Type B pancreatic cell (in vitro differentiated cells): Measurements from ENCODE around the gene MAGEA8. TPM values are rescaled to one million over a fixed set of nuclear protein-coding genes. Genes with fewer than 3 reads are reported as not detected.
"Not testable (repeated sequence)": the region's sequence is repeated elsewhere in the genome, so short reads cannot be mapped to it uniquely, and the experiment has no call there.

Experiments used
- DNase-seq: peaks from one replicate; pipeline ENCODE4 v3.0.0; 2021; ENCODE audit warnings: mixed read lengths; ENCODE audit not compliant: unreplicated experiment; ENCODE audit errors: extremely low spot score
- H3K27ac Mint-ChIP-seq: 2 replicates; pipeline ENCODE4 v1.8.0; 2021; ENCODE audit warnings: mild to moderate bottlenecking, mixed read lengths
- H3K27me3 Mint-ChIP-seq: 2 replicates; pipeline ENCODE4 v1.8.0; 2021; ENCODE audit warnings: mixed read lengths
- H3K36me3 Mint-ChIP-seq: 2 replicates; pipeline ENCODE4 v1.8.0; 2021; ENCODE audit warnings: mixed read lengths
- H3K4me1 Mint-ChIP-seq: one replicate; pipeline ENCODE4 v1.8.0; 2021; ENCODE audit warnings: mixed read lengths; ENCODE audit not compliant: unreplicated experiment
- H3K4me3 Mint-ChIP-seq: 2 replicates; pipeline ENCODE4 v1.8.0; 2021; ENCODE audit warnings: mild to moderate bottlenecking, mixed read lengths
- H3K9me3 Mint-ChIP-seq: 2 replicates; pipeline ENCODE4 v1.8.0; 2021; ENCODE audit warnings: mixed read lengths
- CTCF ChIP-seq: fragments of 200-600 bp; sonication (generic); conservative IDR thresholded peaks from 2 replicates; pipeline ENCODE4 v1.5.0; 2021; ENCODE audit warnings: antibody characterized with exemption, mild to moderate bottlenecking
- total RNA-seq: library from RNA; stranded (reverse); gene quantifications from 2 replicates; pipeline ENCODE4 v1.2.1, GENCODE V29; 2021; ENCODE audit warnings: low replicate concordance

The MAGEA8 gene
- total RNA-seq, 1 donor from 2014 or later: not detected

- no peak for DNase-seq
- Mint-ChIP-seq H3K27me3 (no peaks in the 10 kb centered on the region), H3K9me3 (peaks cover 9% of the 10 kb centered on the region), H3K36me3 (peaks cover 5% of the 10 kb centered on the region), H3K4me1 (no peaks in the 10 kb centered on the region), H3K27ac (no peak overlapping the region), H3K4me3 (no peak overlapping the region)
- TF ChIP-seq CTCF: no peak
Measured at GRCh38 chrX:149916745-149917392, 35.9 kb downstream of the MAGEA8 start.

- not testable (repeated sequence) for H3K27ac Mint-ChIP-seq, H3K4me3 Mint-ChIP-seq, H3K9me3 Mint-ChIP-seq, H3K36me3 Mint-ChIP-seq, H3K27me3 Mint-ChIP-seq, DNase-seq, H3K4me1 Mint-ChIP-seq
Measured at GRCh38 chrX:149923836-149924235, 42.9 kb downstream of the MAGEA8 start.

- H3K9me3 Mint-ChIP-seq, H3K36me3 Mint-ChIP-seq: not testable (repeated sequence)
Measured at GRCh38 chrX:149924434-149924833, 43.5 kb downstream of the MAGEA8 start.

GRCh38 chrX:149927245-149927963 lies 46.4 kb downstream of the MAGEA8 start:
- H3K4me3 Mint-ChIP-seq, H3K9me3 Mint-ChIP-seq, DNase-seq, H3K27ac Mint-ChIP-seq, H3K36me3 Mint-ChIP-seq, H3K4me1 Mint-ChIP-seq, H3K27me3 Mint-ChIP-seq: not testable (repeated sequence)

More at GRCh38 chrX:149924434-149924833, 43.5 kb downstream of the MAGEA8 start:
- not testable (repeated sequence) for H3K27me3 Mint-ChIP-seq, H3K4me1 Mint-ChIP-seq, DNase-seq, H3K27ac Mint-ChIP-seq, H3K4me3 Mint-ChIP-seq

GRCh38 chrX:149927964-149928258 lies 46.9 kb downstream of the MAGEA8 start:
- H3K4me3 Mint-ChIP-seq, H3K4me1 Mint-ChIP-seq, H3K27ac Mint-ChIP-seq, H3K9me3 Mint-ChIP-seq, H3K36me3 Mint-ChIP-seq, H3K27me3 Mint-ChIP-seq, DNase-seq: not testable (repeated sequence)

GRCh38 chrX:149928635-149929034 lies 47.7 kb downstream of the MAGEA8 start:
- not testable (repeated sequence) for H3K36me3 Mint-ChIP-seq, H3K27ac Mint-ChIP-seq, H3K9me3 Mint-ChIP-seq, H3K27me3 Mint-ChIP-seq, H3K4me1 Mint-ChIP-seq, DNase-seq, H3K4me3 Mint-ChIP-seq

- H3K9me3 Mint-ChIP-seq, H3K27ac Mint-ChIP-seq, H3K27me3 Mint-ChIP-seq, DNase-seq, H3K4me3 Mint-ChIP-seq, H3K36me3 Mint-ChIP-seq, H3K4me1 Mint-ChIP-seq: not testable (repeated sequence)
Measured at GRCh38 chrX:149929400-149929799, 48.4 kb downstream of the MAGEA8 start, which contains the start of gene HSFX4. TSS of gene HSFX4 (plus strand) at chrX:149929573. CDS start at chrX:149929645, 72 bp downstream.

GRCh38 chrX:149931355-149931754 lies 50.4 kb downstream of the MAGEA8 start:
- not testable (repeated sequence) for H3K27ac Mint-ChIP-seq, H3K27me3 Mint-ChIP-seq, DNase-seq, H3K36me3 Mint-ChIP-seq, H3K4me1 Mint-ChIP-seq, H3K4me3 Mint-ChIP-seq, H3K9me3 Mint-ChIP-seq

- H3K27ac Mint-ChIP-seq: peak overlapping the region; percentile 65
- H3K36me3 Mint-ChIP-seq, H3K4me3 Mint-ChIP-seq, H3K9me3 Mint-ChIP-seq, H3K27me3 Mint-ChIP-seq, DNase-seq, H3K4me1 Mint-ChIP-seq: not testable (repeated sequence)
Measured at GRCh38 chrX:149932150-149932549, 51.2 kb downstream of the MAGEA8 start.

GRCh38 chrX:149932970-149933369 lies 52.0 kb downstream of the MAGEA8 start:
- H3K4me3 Mint-ChIP-seq, H3K27ac Mint-ChIP-seq, DNase-seq, H3K9me3 Mint-ChIP-seq, H3K27me3 Mint-ChIP-seq, H3K36me3 Mint-ChIP-seq, H3K4me1 Mint-ChIP-seq: not testable (repeated sequence)

GRCh38 chrX:149933547-149933946 lies 52.6 kb downstream of the MAGEA8 start:
- not testable (repeated sequence) for H3K36me3 Mint-ChIP-seq, H3K9me3 Mint-ChIP-seq, H3K4me3 Mint-ChIP-seq, DNase-seq, H3K27ac Mint-ChIP-seq, H3K27me3 Mint-ChIP-seq, H3K4me1 Mint-ChIP-seq
